ENCODE data around the gene TP63.

DNA sequence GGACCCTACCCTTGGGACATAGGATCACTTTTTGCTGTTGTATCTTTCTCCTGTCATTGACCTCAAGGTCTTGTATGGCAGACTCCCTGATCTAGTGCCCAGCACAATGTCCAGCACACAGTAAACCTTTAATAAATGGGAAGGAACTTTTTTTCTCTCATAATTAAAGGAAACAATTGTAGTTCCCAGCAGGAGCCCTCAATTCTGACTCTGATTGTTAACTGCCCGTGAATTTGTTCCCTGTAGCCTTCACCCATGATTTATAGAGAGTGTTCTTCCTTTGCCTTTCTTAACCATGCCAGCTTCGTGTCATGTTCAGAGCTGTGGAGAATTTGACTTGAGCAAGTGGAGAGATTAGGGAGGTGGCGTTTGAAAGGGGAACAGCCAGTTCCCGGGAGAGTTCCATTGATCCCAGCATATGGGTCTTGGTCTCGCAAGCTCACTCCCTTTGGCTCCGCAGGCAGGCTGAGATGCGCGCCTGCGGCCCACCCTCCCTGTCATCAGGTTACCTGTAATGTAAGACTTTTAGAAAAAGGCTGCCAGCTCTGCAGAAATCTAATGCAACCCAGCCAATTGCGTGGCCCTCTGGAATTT, 182.6 kb downstream of the TP63 start:
- TF ChIP-seq, protein P1, sequence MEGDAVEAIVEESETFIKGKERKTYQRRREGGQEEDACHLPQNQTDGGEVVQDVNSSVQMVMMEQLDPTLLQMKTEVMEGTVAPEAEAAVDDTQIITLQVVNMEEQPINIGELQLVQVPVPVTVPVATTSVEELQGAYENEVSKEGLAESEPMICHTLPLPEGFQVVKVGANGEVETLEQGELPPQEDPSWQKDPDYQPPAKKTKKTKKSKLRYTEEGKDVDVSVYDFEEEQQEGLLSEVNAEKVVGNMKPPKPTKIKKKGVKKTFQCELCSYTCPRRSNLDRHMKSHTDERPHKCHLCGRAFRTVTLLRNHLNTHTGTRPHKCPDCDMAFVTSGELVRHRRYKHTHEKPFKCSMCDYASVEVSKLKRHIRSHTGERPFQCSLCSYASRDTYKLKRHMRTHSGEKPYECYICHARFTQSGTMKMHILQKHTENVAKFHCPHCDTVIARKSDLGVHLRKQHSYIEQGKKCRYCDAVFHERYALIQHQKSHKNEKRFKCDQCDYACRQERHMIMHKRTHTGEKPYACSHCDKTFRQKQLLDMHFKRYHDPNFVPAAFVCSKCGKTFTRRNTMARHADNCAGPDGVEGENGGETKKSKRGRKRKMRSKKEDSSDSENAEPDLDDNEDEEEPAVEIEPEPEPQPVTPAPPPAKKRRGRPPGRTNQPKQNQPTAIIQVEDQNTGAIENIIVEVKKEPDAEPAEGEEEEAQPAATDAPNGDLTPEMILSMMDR (IDR thresholded peaks at IDR 0.05), result no peak
- no peak for TF ChIP-seq POLR2AphosphoS5 (IDR thresholded peaks at IDR 0.05)
